HEK293 (cell line): ENCODE measurements around the gene PDP2.
"Not testable (repeated sequence)": the region's sequence is repeated elsewhere in the genome, so short reads cannot be mapped to it uniquely, and the experiment has no call there.

Experiments
- CTCF ChIA-PET: fragments of 350-600 bp; formaldehyde crosslinking; extraction: SDS; loops from one replicate; lab custom pipeline; 2021; ENCODE audit warnings: antibody characterized with exemption; lab: Yijun Ruan, JAX
- POLR2A ChIA-PET: fragments of 300-600 bp; formaldehyde crosslinking; extraction: SDS; loops from one replicate; lab custom pipeline; 2020; ENCODE audit warnings: antibody characterized with exemption, inconsistent platforms; lab: Yijun Ruan, JAX
- H3K27ac ChIP-seq: fragments of 200-500 bp; sonication (Bioruptor generic); 2 replicates; pipeline ENCODE4 v1.5.1; 2014; ENCODE audit warnings: low read depth, low read length, control low read depth, inconsistent platforms; ENCODE audit errors: extremely low read depth
- H3K36me3 ChIP-seq, 2 experiments: fragments of 200-500 bp in 1 of 2; sonication (Bioruptor generic) in 1 of 2; 1 replicate in 1 of 2; 2 replicates in 1 of 2; pipeline ENCODE4 v1.5.1; 2014 to 2017; ENCODE audit warnings: inconsistent platforms in 2 of 2, low read length in 2 of 2; ENCODE audit not compliant: control insufficient read depth in 2 of 2, insufficient read depth in 1 of 2
- H3K4me1 ChIP-seq: fragments of 200-500 bp; sonication (Bioruptor generic); 2 replicates; pipeline ENCODE4 v1.5.1; 2014; ENCODE audit warnings: mild to moderate bottlenecking, low read length, inconsistent platforms; ENCODE audit not compliant: control insufficient read depth, insufficient read depth
- H3K4me3 ChIP-seq: 2 replicates; pipeline ENCODE4 v1.5.1; 2011; ENCODE audit warnings: low read depth, mild to moderate bottlenecking, control low read depth, low read length, moderate library complexity
- H3K9me3 ChIP-seq: fragments of 200-500 bp; sonication (Bioruptor generic); 2 replicates; pipeline ENCODE4 v1.5.1; 2014; ENCODE audit warnings: low read depth, low read length, inconsistent platforms; ENCODE audit not compliant: control insufficient read depth, insufficient read depth
- GLI2 ChIP-seq: fragments of 450-650 bp; formaldehyde crosslinking; IDR thresholded peaks from 2 replicates; pipeline ENCODE4; 2017; ENCODE audit warnings: missing biosample characterization, missing genetic modification characterization, low read depth, borderline replicate concordance
- PATZ1 ChIP-seq: fragments of 450-650 bp; formaldehyde crosslinking; IDR thresholded peaks from 2 replicates; pipeline ENCODE4 v1.5.1; 2016; ENCODE audit warnings: missing biosample characterization, missing genetic modification characterization
- RBAK ChIP-seq: fragments of 450-650 bp; formaldehyde crosslinking; IDR thresholded peaks from 2 replicates; pipeline ENCODE4 v1.5.1; 2016; ENCODE audit warnings: missing biosample characterization, missing genetic modification characterization
- ZBTB20 ChIP-seq: fragments of 450-650 bp; formaldehyde crosslinking; IDR thresholded peaks from 2 replicates; pipeline ENCODE4 v1.5.1; 2016; ENCODE audit warnings: missing biosample characterization, missing genetic modification characterization
- ZNF121 ChIP-seq: fragments of 450-650 bp; formaldehyde crosslinking; IDR thresholded peaks from 2 replicates; pipeline ENCODE4 v1.5.1; 2016; ENCODE audit warnings: missing biosample characterization, missing genetic modification characterization
- ZNF157 ChIP-seq: fragments of 450-650 bp; formaldehyde crosslinking; IDR thresholded peaks from 2 replicates; pipeline ENCODE4 v1.5.1; 2016; ENCODE audit warnings: missing biosample characterization, missing genetic modification characterization
- ZNF174 ChIP-seq: fragments of 450-650 bp; formaldehyde crosslinking; IDR thresholded peaks from 2 replicates; pipeline ENCODE4 v1.5.0; 2017; ENCODE audit warnings: missing biosample characterization, mild to moderate bottlenecking, missing genetic modification characterization
- ZNF211 ChIP-seq: fragments of 450-650 bp; formaldehyde crosslinking; IDR thresholded peaks from 2 replicates; pipeline ENCODE4 v1.5.1; 2016; ENCODE audit warnings: low read depth, missing biosample characterization, missing genetic modification characterization
- ZNF223 ChIP-seq: fragments of 450-650 bp; formaldehyde crosslinking; IDR thresholded peaks from 2 replicates; pipeline ENCODE4 v1.5.1; 2016; ENCODE audit warnings: missing biosample characterization, missing genetic modification characterization
- ZNF37A ChIP-seq: fragments of 450-650 bp; IDR thresholded peaks from 2 replicates; pipeline ENCODE4 v1.5.1; 2018; ENCODE audit warnings: missing biosample characterization, missing genetic modification characterization
- ZNF391 ChIP-seq: fragments of 450-650 bp; formaldehyde crosslinking; IDR thresholded peaks from 2 replicates; pipeline ENCODE4 v1.5.1; 2016; ENCODE audit warnings: low read depth, missing biosample characterization, missing genetic modification characterization, borderline replicate concordance
- ZNF394 ChIP-seq: fragments of 450-650 bp; formaldehyde crosslinking; IDR thresholded peaks from 2 replicates; pipeline ENCODE4 v1.5.1; 2016; ENCODE audit warnings: missing biosample characterization, missing genetic modification characterization, mild to moderate bottlenecking, moderate library complexity, borderline replicate concordance
- ZNF529 ChIP-seq: fragments of 450-650 bp; formaldehyde crosslinking; IDR thresholded peaks from 2 replicates; pipeline ENCODE4 v1.5.1; 2017; ENCODE audit warnings: missing genetic modification characterization, missing biosample characterization; ENCODE audit not compliant: insufficient replicate concordance
- ZNF560 ChIP-seq: fragments of 450-650 bp; formaldehyde crosslinking; IDR thresholded peaks from 2 replicates; pipeline ENCODE4 v1.5.1; 2017; ENCODE audit warnings: missing biosample characterization, missing genetic modification characterization, borderline replicate concordance
- ZNF571 ChIP-seq: fragments of 450-650 bp; formaldehyde crosslinking; IDR thresholded peaks from 2 replicates; pipeline ENCODE4 v1.5.0; 2017; ENCODE audit warnings: missing biosample characterization, missing genetic modification characterization
- ZNF585B ChIP-seq: fragments of 450-650 bp; formaldehyde crosslinking; IDR thresholded peaks from 2 replicates; pipeline ENCODE4 v1.5.1; 2016; ENCODE audit warnings: missing biosample characterization, missing genetic modification characterization
- ZNF747 ChIP-seq: fragments of 450-650 bp; formaldehyde crosslinking; IDR thresholded peaks from 2 replicates; pipeline ENCODE4 v1.5.1; 2016; ENCODE audit warnings: missing biosample characterization, missing genetic modification characterization
- ZSCAN18 ChIP-seq: fragments of 450-650 bp; formaldehyde crosslinking; IDR thresholded peaks from 2 replicates; pipeline ENCODE4 v1.5.1; 2016; ENCODE audit warnings: missing biosample characterization, missing genetic modification characterization
- TF ChIP-seq, protein P1 (sequence below): fragments of 450-650 bp; formaldehyde crosslinking; IDR thresholded peaks from 2 replicates; pipeline ENCODE4 v1.5.1; 2016; ENCODE audit warnings: missing biosample characterization, missing genetic modification characterization, borderline replicate concordance
- TF ChIP-seq, protein P2 (sequence below): sonication (generic); formaldehyde crosslinking; IDR thresholded peaks from 2 replicates; pipeline ENCODE4 v1.8.1; 2022; ENCODE audit warnings: mild to moderate bottlenecking, moderate library complexity, missing genetic modification reagents

Gene PDP2

DNA sequence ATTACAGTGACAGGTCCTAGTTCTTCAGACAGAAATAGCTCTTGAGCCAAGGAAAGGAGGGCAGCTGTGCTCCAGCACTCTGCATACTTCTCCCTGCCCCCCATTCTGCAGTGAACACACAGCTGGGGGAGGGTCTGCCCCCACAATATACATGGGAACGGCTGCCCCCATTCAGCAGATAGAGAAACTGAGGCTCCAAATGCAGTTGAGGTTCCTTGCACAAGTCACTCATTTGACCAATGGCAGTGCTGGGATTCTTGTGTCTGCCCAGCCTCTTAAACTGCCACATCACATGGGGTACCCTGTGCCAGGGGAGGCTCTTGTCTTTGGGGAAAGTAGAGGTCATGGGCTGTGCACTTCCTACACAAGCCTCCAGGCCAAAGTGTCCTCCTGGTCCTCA lies 10.9 kb upstream of the PDP2 start:
- no peaks in the 10 kb centered on the region for H3K4me1 ChIP-seq
- no peak overlapping the region for H3K4me3 ChIP-seq
- TF ChIP-seq ZNF747 (no peak), ZNF571 (tag by site-specific recombination) (no peak), ZNF394 (tag by site-specific recombination) (no peak), RBAK (tag by site-specific recombination) (no peak), ZSCAN18 (tag by site-specific recombination) (no peak), GLI2 (tag by site-specific recombination) (no peak), ZNF560 (no peak), PATZ1 (tag by site-specific recombination) (no peak), ZNF223 (tag by site-specific recombination) (no peak), ZNF391 (no peak), ZBTB20 (no peak), ZNF529 (tag by site-specific recombination) (no peak), ZNF211 (tag by site-specific recombination) (no peak), ZNF174 (no peak), ZNF157 (no peak), ZNF37A (no peak), ZNF585B (tag by site-specific recombination) (no peak)
- TF ChIP-seq, protein P1, sequence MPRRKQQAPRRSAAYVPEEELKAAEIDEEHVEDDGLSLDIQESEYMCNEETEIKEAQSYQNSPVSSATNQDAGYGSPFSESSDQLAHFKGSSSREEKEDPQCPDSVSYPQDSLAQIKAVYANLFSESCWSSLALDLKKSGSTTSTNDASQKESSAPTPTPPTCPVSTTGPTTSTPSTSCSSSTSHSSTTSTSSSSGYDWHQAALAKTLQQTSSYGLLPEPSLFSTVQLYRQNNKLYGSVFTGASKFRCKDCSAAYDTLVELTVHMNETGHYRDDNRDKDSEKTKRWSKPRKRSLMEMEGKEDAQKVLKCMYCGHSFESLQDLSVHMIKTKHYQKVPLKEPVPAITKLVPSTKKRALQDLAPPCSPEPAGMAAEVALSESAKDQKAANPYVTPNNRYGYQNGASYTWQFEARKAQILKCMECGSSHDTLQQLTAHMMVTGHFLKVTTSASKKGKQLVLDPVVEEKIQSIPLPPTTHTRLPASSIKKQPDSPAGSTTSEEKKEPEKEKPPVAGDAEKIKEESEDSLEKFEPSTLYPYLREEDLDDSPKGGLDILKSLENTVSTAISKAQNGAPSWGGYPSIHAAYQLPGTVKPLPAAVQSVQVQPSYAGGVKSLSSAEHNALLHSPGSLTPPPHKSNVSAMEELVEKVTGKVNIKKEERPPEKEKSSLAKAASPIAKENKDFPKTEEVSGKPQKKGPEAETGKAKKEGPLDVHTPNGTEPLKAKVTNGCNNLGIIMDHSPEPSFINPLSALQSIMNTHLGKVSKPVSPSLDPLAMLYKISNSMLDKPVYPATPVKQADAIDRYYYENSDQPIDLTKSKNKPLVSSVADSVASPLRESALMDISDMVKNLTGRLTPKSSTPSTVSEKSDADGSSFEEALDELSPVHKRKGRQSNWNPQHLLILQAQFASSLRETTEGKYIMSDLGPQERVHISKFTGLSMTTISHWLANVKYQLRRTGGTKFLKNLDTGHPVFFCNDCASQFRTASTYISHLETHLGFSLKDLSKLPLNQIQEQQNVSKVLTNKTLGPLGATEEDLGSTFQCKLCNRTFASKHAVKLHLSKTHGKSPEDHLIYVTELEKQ: no peak
- TF ChIP-seq, protein P2, sequence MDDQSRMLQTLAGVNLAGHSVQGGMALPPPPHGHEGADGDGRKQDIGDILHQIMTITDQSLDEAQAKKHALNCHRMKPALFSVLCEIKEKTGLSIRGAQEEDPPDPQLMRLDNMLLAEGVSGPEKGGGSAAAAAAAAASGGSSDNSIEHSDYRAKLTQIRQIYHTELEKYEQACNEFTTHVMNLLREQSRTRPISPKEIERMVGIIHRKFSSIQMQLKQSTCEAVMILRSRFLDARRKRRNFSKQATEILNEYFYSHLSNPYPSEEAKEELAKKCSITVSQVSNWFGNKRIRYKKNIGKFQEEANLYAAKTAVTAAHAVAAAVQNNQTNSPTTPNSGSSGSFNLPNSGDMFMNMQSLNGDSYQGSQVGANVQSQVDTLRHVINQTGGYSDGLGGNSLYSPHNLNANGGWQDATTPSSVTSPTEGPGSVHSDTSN (CRISPR knock-in tag): no peak
- H3K9me3 ChIP-seq: no peaks in the 10 kb centered on the region
- H3K27ac ChIP-seq: no peak overlapping the region
- CTCF ChIA-PET: interaction anchor here (0.6 to 7.5 kb wide), 11 partner anchors 8 to 463 kb away, joined by 3 to 74 read pairs (median 13); partner anchors contain the start of genes NAE1 and PDP2
- POLR2A ChIA-PET: interaction anchor here (0.7 kb wide), 1 partner anchor 20 kb away, joined by 3 read pairs; no protein-coding TSS in a partner anchor
- no peaks in the 10 kb centered on the region for H3K36me3 ChIP-seq

GRCh38 chr16:66871363-66871762 lies 9.0 kb upstream of the PDP2 start:
- H3K4me1 ChIP-seq, H3K36me3 ChIP-seq, H3K27ac ChIP-seq, H3K4me3 ChIP-seq, POLR2A ChIA-PET, H3K9me3 ChIP-seq: not testable (repeated sequence)
- peak; percentile 55 for TF ChIP-seq ZNF121 (tag by site-specific recombination)
- CTCF ChIA-PET: interaction anchor here (0.6 to 7.5 kb wide), 7 partner anchors 11 to 224 kb away, joined by 3 to 74 read pairs (median 4); partner anchors contain the start of gene NAE1
